Peyer's patch (tissue), 4 donors: Measurements from ENCODE around the gene CNPY1. TPM values are rescaled to one million over a fixed set of nuclear protein-coding genes. Genes with fewer than 3 reads are reported as not detected.

Experiments
- DNase-seq, 3 donors: peaks; one replicate each; pipeline ENCODE4 v3.0.0-alpha.2; 2017 to 2019
- H3K27ac ChIP-seq, 4 donors: fragments of 200-600 bp; sonication (generic); one replicate each; pipeline ENCODE4 v1.5.1; 2016 to 2019
- H3K27me3 ChIP-seq, 2 donors: fragments of 200-600 bp; sonication (generic); one replicate each; pipeline ENCODE4 v1.5.1; 2019
- H3K36me3 ChIP-seq, 3 donors: fragments of 200-600 bp; sonication (generic); one replicate each; pipeline ENCODE4 v1.5.1; 2016 to 2019
- H3K4me1 ChIP-seq, 4 donors: fragments of 200-600 bp; sonication (generic); one replicate each; pipeline ENCODE4 v1.5.1; 2016 to 2019
- H3K4me3 ChIP-seq, 4 donors: fragments of 200-600 bp; sonication (generic); 1 replicate in 3 of 4; 2 replicates in 1 of 4; pipeline ENCODE4 v1.5.1; 2016 to 2019; ENCODE audit warnings: mild to moderate bottlenecking in 1 of 4
- H3K9me3 ChIP-seq, 4 donors: fragments of 200-600 bp; sonication (generic); one replicate each; pipeline ENCODE4 v1.5.1; 2016 to 2019; ENCODE audit warnings: mild to moderate bottlenecking in 1 of 4
- POLR2A ChIP-seq, 2 donors: fragments of 450-650 bp; IDR thresholded peaks; one replicate each; pipeline ENCODE4 v1.5.1; 2017; ENCODE audit warnings: antibody characterized with exemption in 2 of 2, mild to moderate bottlenecking in 2 of 2, moderate library complexity in 2 of 2
- total RNA-seq, 4 donors: library from RNA; depleted of rRNA; stranded (reverse); fragments of >200 nt; gene quantifications; one replicate each; pipeline ENCODE4 v1.1.0, GENCODE V29; 2016
- TF ChIP-seq, protein P1 (sequence below), 6 experiments: fragments of 450-650 bp in 4 of 6; fragments of 200-600 bp in 2 of 6; sonication (generic) in 1 of 6; IDR thresholded peaks; one replicate each; pipeline ENCODE4 v1.5.1; 2017 to 2019; ENCODE audit warnings: antibody characterized with exemption in 6 of 6, mild to moderate bottlenecking in 3 of 6, moderate library complexity in 1 of 6

The CNPY1 gene
- total RNA-seq, 4 donors from 2014 or later = 0.40 TPM; not detected in 3

GRCh38 chr7:155482511-155483183 is 63.7 kb downstream of the CNPY1 start:
- Histone ChIP-seq H3K4me1 (no peaks in the 10 kb centered on the region), H3K36me3 (no peaks in the 10 kb centered on the region), H3K27ac (no peak overlapping the region), H3K27me3 (no peaks in the 10 kb centered on the region), H3K4me3 (no peak overlapping the region), H3K9me3 (no peaks in the 10 kb centered on the region)
- DNase-seq = no peak
- TF ChIP-seq, protein P1, sequence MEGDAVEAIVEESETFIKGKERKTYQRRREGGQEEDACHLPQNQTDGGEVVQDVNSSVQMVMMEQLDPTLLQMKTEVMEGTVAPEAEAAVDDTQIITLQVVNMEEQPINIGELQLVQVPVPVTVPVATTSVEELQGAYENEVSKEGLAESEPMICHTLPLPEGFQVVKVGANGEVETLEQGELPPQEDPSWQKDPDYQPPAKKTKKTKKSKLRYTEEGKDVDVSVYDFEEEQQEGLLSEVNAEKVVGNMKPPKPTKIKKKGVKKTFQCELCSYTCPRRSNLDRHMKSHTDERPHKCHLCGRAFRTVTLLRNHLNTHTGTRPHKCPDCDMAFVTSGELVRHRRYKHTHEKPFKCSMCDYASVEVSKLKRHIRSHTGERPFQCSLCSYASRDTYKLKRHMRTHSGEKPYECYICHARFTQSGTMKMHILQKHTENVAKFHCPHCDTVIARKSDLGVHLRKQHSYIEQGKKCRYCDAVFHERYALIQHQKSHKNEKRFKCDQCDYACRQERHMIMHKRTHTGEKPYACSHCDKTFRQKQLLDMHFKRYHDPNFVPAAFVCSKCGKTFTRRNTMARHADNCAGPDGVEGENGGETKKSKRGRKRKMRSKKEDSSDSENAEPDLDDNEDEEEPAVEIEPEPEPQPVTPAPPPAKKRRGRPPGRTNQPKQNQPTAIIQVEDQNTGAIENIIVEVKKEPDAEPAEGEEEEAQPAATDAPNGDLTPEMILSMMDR (IDR thresholded peaks at IDR 0.05) = no peak
- no peak for TF ChIP-seq POLR2A (IDR thresholded peaks at IDR 0.05)

DNA sequence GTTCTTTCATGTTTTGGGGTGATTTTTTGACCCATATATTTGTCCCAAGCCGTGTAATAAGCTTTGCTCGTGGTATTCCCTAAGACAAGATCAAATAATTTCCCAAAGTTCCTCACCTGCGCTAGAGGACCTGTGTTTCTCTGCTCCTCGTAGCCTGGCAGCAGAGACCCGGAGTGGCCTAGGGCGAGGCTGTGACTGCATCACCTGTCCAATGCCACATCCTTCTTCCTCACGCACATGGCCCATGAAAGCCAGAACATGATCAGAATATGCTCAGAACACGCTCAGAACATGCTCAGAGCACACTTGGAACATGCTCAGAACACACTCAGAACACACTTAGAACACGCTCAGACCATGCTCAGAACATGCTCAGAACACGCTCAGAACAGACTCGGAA is 64.6 kb downstream of the CNPY1 start:
- no peaks in the 10 kb centered on the region for H3K9me3 ChIP-seq
- no peak for DNase-seq
- H3K36me3 ChIP-seq = no peaks in the 10 kb centered on the region
- no peak overlapping the region for H3K27ac ChIP-seq
- no peak overlapping the region for H3K4me3 ChIP-seq
- TF ChIP-seq POLR2A (IDR thresholded peaks at IDR 0.05) = no peak
- TF ChIP-seq, protein P1 (IDR thresholded peaks at IDR 0.05) = no peak
- no peaks in the 10 kb centered on the region for H3K4me1 ChIP-seq
- no peaks in the 10 kb centered on the region for H3K27me3 ChIP-seq

GRCh38 chr7:155477476-155477875 is 68.9 kb downstream of the CNPY1 start:
- H3K4me1 ChIP-seq = no peaks in the 10 kb centered on the region
- no peak overlapping the region for H3K4me3 ChIP-seq
- H3K27me3 ChIP-seq = peaks cover 0 to 10% of the 10 kb centered on the region in 2 donors
- H3K27ac ChIP-seq = no peak overlapping the region
- no peaks in the 10 kb centered on the region for H3K9me3 ChIP-seq
- no peak for TF ChIP-seq POLR2A (IDR thresholded peaks at IDR 0.05)
- TF ChIP-seq, protein P1 (IDR thresholded peaks at IDR 0.05) = no peak
- peak in 1 of 3 donors; percentile 1 for DNase-seq
- no peaks in the 10 kb centered on the region for H3K36me3 ChIP-seq

GRCh38 chr7:155471718-155472117 is 74.6 kb downstream of the CNPY1 start:
- Histone ChIP-seq H3K4me1 (peaks cover 0 to 18% (median 4%) of the 10 kb centered on the region in 4 donors), H3K27ac (no peak overlapping the region), H3K4me3 (no peak overlapping the region), H3K27me3 (peaks cover 0 to 60% of the 10 kb centered on the region in 2 donors), H3K9me3 (no peaks in the 10 kb centered on the region), H3K36me3 (no peaks in the 10 kb centered on the region)
- TF ChIP-seq POLR2A (IDR thresholded peaks at IDR 0.05) = no peak
- TF ChIP-seq, protein P1 (IDR thresholded peaks at IDR 0.05) = no peak
- DNase-seq = no peak

GRCh38 chr7:155470686-155471638 is 75.4 kb downstream of the CNPY1 start:
- TF ChIP-seq POLR2A (IDR thresholded peaks at IDR 0.05) = no peak
- TF ChIP-seq, protein P1 (IDR thresholded peaks at IDR 0.05) = no peak
- DNase-seq = peak in 1 of 3 donors; percentile 30
- H3K4me3 ChIP-seq = no peak overlapping the region
- peaks cover 0 to 68% of the 10 kb centered on the region in 2 donors for H3K27me3 ChIP-seq
- H3K9me3 ChIP-seq = no peaks in the 10 kb centered on the region
- H3K4me1 ChIP-seq = peaks cover 0 to 25% (median 5%) of the 10 kb centered on the region in 4 donors
- no peak overlapping the region for H3K27ac ChIP-seq
- H3K36me3 ChIP-seq = no peaks in the 10 kb centered on the region
